Endothelial cell of umbilical vein (primary cell): Measurements from ENCODE around the gene SPACA7. TPM values are rescaled to one million over a fixed set of nuclear protein-coding genes. Genes with fewer than 3 reads are reported as not detected.

Source experiments
- BruUV-seq: library from RNA; stranded (reverse); fragments of 400-500 nt; replicated peaks from 2 replicates; lab custom pipeline; 2021; lab: Mats Ljungman, UMichigan
- CTCF ChIA-PET: fragments of 300-600, 350-600 bp; sonication (Branson Sonifier 250); formaldehyde crosslinking; loops from one replicate; lab custom pipeline; 2021; ENCODE audit warnings: antibody characterized with exemption, inconsistent platforms; lab: Charles Lee
- POLR2A ChIA-PET: fragments of 300-600, 350-600 bp; sonication (Branson Sonifier 250); formaldehyde crosslinking; loops from one replicate; lab custom pipeline; 2021; ENCODE audit warnings: antibody characterized with exemption, inconsistent platforms; lab: Charles Lee
- DNase-seq: peaks from one replicate; pipeline ENCODE4 v3.0.0-alpha.2; 2011; ENCODE audit warnings: low read depth, low spot score
- FAIRE-seq: peaks from 2 replicates; lab custom pipeline; 2011; peaks lifted over from hg19 to GRCh38; lab: Jason Lieb, UNC
- H2AFZ ChIP-seq: 2 replicates; pipeline ENCODE4 v1.6.0; 2012; ENCODE audit warnings: low read depth, low read length, control low read depth, inconsistent platforms
- H3K27ac ChIP-seq: 2 replicates; pipeline ENCODE4 v1.5.1; 2011; ENCODE audit warnings: low read depth, mild to moderate bottlenecking, control low read depth, low read length, moderate library complexity; ENCODE audit not compliant: insufficient read depth
- H3K27me3 ChIP-seq, 2 experiments: 2 replicates each; pipeline versions ENCODE4 v1.6.0 to v1.6.1; 2011; ENCODE audit warnings: low read length in 2 of 2, mixed read lengths in 1 of 2; ENCODE audit not compliant: control insufficient read depth in 2 of 2, insufficient read depth in 2 of 2
- H3K36me3 ChIP-seq, 2 experiments: 2 replicates in 1 of 2; 3 replicates in 1 of 2; pipeline ENCODE4 v1.5.1; 2011; ENCODE audit warnings: low read length in 2 of 2, mild to moderate bottlenecking in 1 of 2, moderate library complexity in 1 of 2; ENCODE audit not compliant: control insufficient read depth in 2 of 2, insufficient read depth in 2 of 2; ENCODE audit errors: extremely low read depth in 1 of 2
- H3K4me1 ChIP-seq: 3 replicates; pipeline ENCODE4 v1.5.1; 2011; ENCODE audit warnings: mild to moderate bottlenecking, low read length; ENCODE audit not compliant: control insufficient read depth, insufficient read depth; ENCODE audit errors: extremely low read depth
- H3K4me2 ChIP-seq: 2 replicates; pipeline ENCODE4 v1.6.1; 2011; ENCODE audit warnings: low read length, control low read depth, mixed read lengths; ENCODE audit not compliant: insufficient read depth
- H3K4me3 ChIP-seq, 3 experiments: fragments of 200-600 bp in 1 of 3; sonication (generic), shearing (Covaris generic) in 1 of 3; replicated peaks in 1 of 3; 2 replicates each; pipeline ENCODE4 v1.5.1; 2011 to 2016; ENCODE audit warnings: control low read depth in 3 of 3, low read length in 3 of 3, mild to moderate bottlenecking in 2 of 3, inconsistent platforms in 1 of 3, low read depth in 1 of 3, moderate library complexity in 1 of 3; ENCODE audit not compliant: insufficient read depth in 1 of 3
- H3K79me2 ChIP-seq: 2 replicates; pipeline ENCODE4 v1.6.0; 2012; ENCODE audit warnings: low read length, inconsistent platforms; ENCODE audit not compliant: control insufficient read depth, insufficient read depth
- H3K9ac ChIP-seq: replicated peaks from 2 replicates; pipeline ENCODE3; 2011; ENCODE audit warnings: low read length, control low read depth; ENCODE audit not compliant: insufficient read depth; ENCODE audit errors: extremely low read depth
- H3K9me1 ChIP-seq: replicated peaks from 3 replicates; pipeline ENCODE4 v1.6.0; 2011; ENCODE audit warnings: mild to moderate bottlenecking, low read length; ENCODE audit not compliant: control insufficient read depth, insufficient read depth; ENCODE audit errors: extremely low read depth
- H3K9me3 ChIP-seq: replicated peaks from 2 replicates; pipeline ENCODE4 v1.5.1; 2012; ENCODE audit warnings: low read length, inconsistent platforms; ENCODE audit not compliant: control insufficient read depth, insufficient read depth
- H4K20me1 ChIP-seq: replicated peaks from 2 replicates; pipeline ENCODE3; 2011; ENCODE audit warnings: mild to moderate bottlenecking, low read length; ENCODE audit not compliant: control insufficient read depth, insufficient read depth; ENCODE audit errors: extremely low read depth
- CTCF ChIP-seq, 2 donors: IDR thresholded peaks; 1 replicate in 1 of 2; 2 replicates in 1 of 2; pipeline ENCODE4 v1.5.1; 2011; ENCODE audit warnings: low read length in 2 of 2, mild to moderate bottlenecking in 2 of 2, moderate library complexity in 2 of 2, control low read depth in 1 of 2, inconsistent platforms in 1 of 2, low read depth in 1 of 2; ENCODE audit not compliant: insufficient read depth in 1 of 2; ENCODE audit errors: extremely low read depth in 1 of 2
- EZH2 ChIP-seq: IDR thresholded peaks from 2 replicates; pipeline ENCODE4 v1.6.1; 2012; ENCODE audit warnings: borderline replicate concordance, low read depth, mild to moderate bottlenecking, moderate library complexity, low read length, inconsistent platforms; ENCODE audit not compliant: severe bottlenecking
- FOS ChIP-seq: IDR thresholded peaks from 2 replicates; pipeline ENCODE4 v1.6.1; 2011; ENCODE audit warnings: mild to moderate bottlenecking, low read length, moderate library complexity, borderline replicate concordance; ENCODE audit not compliant: insufficient read depth
- GATA2 ChIP-seq: IDR thresholded peaks from 2 replicates; pipeline ENCODE4 v1.7.0; 2011; ENCODE audit warnings: low read depth, mild to moderate bottlenecking, moderate library complexity, mixed read lengths, low read length; ENCODE audit not compliant: insufficient read length, insufficient read depth
- JUN ChIP-seq: IDR thresholded peaks from 2 replicates; pipeline ENCODE4 v1.6.1; 2011; ENCODE audit warnings: borderline replicate concordance, low read depth; ENCODE audit not compliant: insufficient read length, insufficient read depth
- MAX ChIP-seq: IDR thresholded peaks from 2 replicates; pipeline ENCODE4 v1.6.1; 2011; ENCODE audit not compliant: insufficient read depth, insufficient read length
- MYC ChIP-seq: IDR thresholded peaks from one replicate; pipeline ENCODE4 v1.6.1; 2011; ENCODE audit warnings: mild to moderate bottlenecking, low read depth, low read length
- POLR2A ChIP-seq: IDR thresholded peaks from 2 replicates; pipeline ENCODE4 v1.6.1; 2012; ENCODE audit warnings: low read depth, mild to moderate bottlenecking, control low read depth, low read length
- POLR2AphosphoS5 ChIP-seq: IDR thresholded peaks from 2 replicates; pipeline ENCODE4 v1.6.1; 2012; ENCODE audit warnings: low read depth, mild to moderate bottlenecking, control low read depth, low read length, moderate library complexity; ENCODE audit not compliant: insufficient read depth
- dilution Hi-C: fragments of 300-500 bp; cut with MboI; formaldehyde crosslinking; loops from one replicate; pipeline ENCODE4 v1.15.0; 2019; ENCODE audit warnings: low sequenced_read_pairs; ENCODE audit not compliant: extremely low pct_ligation_motif_present
- intact Hi-C: fragments of 100-400 bp; cut with micrococcal nuclease; formaldehyde crosslinking; loops from one replicate; pipeline ENCODE4 v1.10.0; 2022
- polyA plus RNA-seq, 4 experiments: library from polyadenylated mRNA; depleted of rRNA in 3 of 4; stranded (reverse) in 3 of 4; unstranded in 1 of 4; fragments of >200 nt; gene quantifications; 2 replicates each; pipeline versions ENCODE4 v1.2.1 to v1.2.3, GENCODE V29; 2011 to 2012; ENCODE audit warnings: missing spikeins in 1 of 4
- total RNA-seq: library from RNA; stranded (reverse); gene quantifications from 2 replicates; pipeline ENCODE4 v1.2.3, GENCODE V29; 2021

Gene SPACA7
- total and polyA plus RNA-seq, 2 donors (not counting 3 experiments of a cell fraction or from before 2014, with no cell fraction given): not detected

GRCh38 chr13:112447306-112447705, 71.2 kb downstream of the SPACA7 start:
- ChIA-PET CTCF (no interaction called here), POLR2A (no interaction called here)
- H3K9ac ChIP-seq: no peak overlapping the region
- FAIRE-seq (no peak), DNase-seq (no peak)
- BruUV-seq: no TSS peak
- no peak for TF ChIP-seq POLR2A
- TF ChIP-seq CTCF (IDR thresholded peaks at IDR 0.05; ENCODE audit: extremely low read depth in 1 of 2, insufficient read depth in 1 of 2, low read depth in 1 of 2, low read length in 2 of 2): no peak
- no peak for TF ChIP-seq JUN
- no peak for TF ChIP-seq MYC
- no peak for TF ChIP-seq MAX
- TF ChIP-seq GATA2: no peak
- TF ChIP-seq POLR2AphosphoS5: no peak
- no peak for TF ChIP-seq EZH2
- TF ChIP-seq FOS: no peak
- no peak overlapping the region for H3K4me3 ChIP-seq
- no peaks in the 10 kb centered on the region for H3K79me2 ChIP-seq
- H3K9me3 ChIP-seq: no peaks in the 10 kb centered on the region
- H3K4me1 ChIP-seq: no peaks in the 10 kb centered on the region
- intact Hi-C loops: no loop called here
- no peaks in the 10 kb centered on the region for H3K27me3 ChIP-seq
- no peaks in the 10 kb centered on the region for H4K20me1 ChIP-seq
- no peaks in the 10 kb centered on the region for H3K36me3 ChIP-seq
- H3K4me2 ChIP-seq: no peak overlapping the region
- H3K9me1 ChIP-seq: no peaks in the 10 kb centered on the region
- H3K27ac ChIP-seq: no peak overlapping the region
- no peak overlapping the region for H2AFZ ChIP-seq
- dilution Hi-C loops: no loop called here
